SK-N-SH treated with all-trans-retinoic acid at 6 μM for 48 hours (cell line): ENCODE results near the gene KIR2DL3.

Experiments
- ATAC-seq: fragments of 200-7000 bp; cut with Tn5 transposase; 3 replicates; pipeline ENCODE4 v1.9.1; 2020; ENCODE audit warnings: mild to moderate bottlenecking, moderate library complexity
- ARNTL ChIP-seq: fragments of 450-650 bp; formaldehyde crosslinking; IDR thresholded peaks from 2 replicates; pipeline ENCODE4 v1.5.0; 2020; ENCODE audit warnings: low read depth, mild to moderate bottlenecking, moderate library complexity, borderline replicate concordance
- CSDC2 ChIP-seq: fragments of 250-450 bp; sonication (Bioruptor Pico); IDR thresholded peaks from 2 replicates; pipeline ENCODE4 v1.5.0; 2020; ENCODE audit warnings: mild to moderate bottlenecking, moderate library complexity
- ESRRG ChIP-seq: fragments of 250-450 bp; sonication (Bioruptor Pico); IDR thresholded peaks from 2 replicates; pipeline ENCODE4 v1.6.1; 2021; ENCODE audit warnings: mild to moderate bottlenecking
- ISL1 ChIP-seq: fragments of 250-450 bp; sonication (Bioruptor Pico); IDR thresholded peaks from 2 replicates; pipeline ENCODE4 v2.1.2; 2022; ENCODE audit warnings: mild to moderate bottlenecking, moderate library complexity
- OSR1 ChIP-seq: fragments of 250-450 bp; sonication (Bioruptor Pico); IDR thresholded peaks from 2 replicates; pipeline ENCODE4 v1.8.0; 2022; ENCODE audit warnings: moderate library complexity, mild to moderate bottlenecking, inconsistent platforms
- PATZ1 ChIP-seq: fragments of 250-450 bp; sonication (Bioruptor Pico); IDR thresholded peaks from 2 replicates; pipeline ENCODE4 v1.8.0; 2020; ENCODE audit warnings: mild to moderate bottlenecking, moderate library complexity, borderline replicate concordance
- POU6F1 ChIP-seq: fragments of 250-450 bp; sonication (Bioruptor Pico); IDR thresholded peaks from 2 replicates; pipeline ENCODE4 v1.8.0; 2021; ENCODE audit warnings: low read depth, mild to moderate bottlenecking, moderate library complexity, borderline replicate concordance
- PPARA ChIP-seq: fragments of 250-450 bp; sonication (Bioruptor Pico); IDR thresholded peaks from 2 replicates; pipeline ENCODE4 v1.5.0; 2020; ENCODE audit warnings: mild to moderate bottlenecking, borderline replicate concordance
- RARB ChIP-seq: fragments of 250-450 bp; sonication (Bioruptor Pico); IDR thresholded peaks from 2 replicates; pipeline ENCODE4 v1.8.0; 2021; ENCODE audit warnings: mild to moderate bottlenecking, moderate library complexity
- SNAI2 ChIP-seq: fragments of 250-450 bp; sonication (Bioruptor Pico); IDR thresholded peaks from 2 replicates; pipeline ENCODE4 v1.5.0; 2020; ENCODE audit warnings: mild to moderate bottlenecking, moderate library complexity
- TCF4 ChIP-seq: fragments of 250-450 bp; sonication (Bioruptor Pico); IDR thresholded peaks from 2 replicates; pipeline ENCODE4 v1.8.0; 2021; ENCODE audit warnings: mild to moderate bottlenecking, moderate library complexity, borderline replicate concordance
- TOX ChIP-seq: fragments of 250-450 bp; sonication (Bioruptor Pico); IDR thresholded peaks from 2 replicates; pipeline ENCODE4 v1.8.0; 2021; ENCODE audit warnings: mild to moderate bottlenecking, moderate library complexity, borderline replicate concordance
- ZC3H10 ChIP-seq: fragments of 250-450 bp; sonication (Bioruptor Pico); IDR thresholded peaks from 2 replicates; pipeline ENCODE4 v1.5.1; 2021; ENCODE audit warnings: mild to moderate bottlenecking, moderate library complexity
- ZFP3 ChIP-seq: fragments of 250-450 bp; sonication (Bioruptor Pico); IDR thresholded peaks from 2 replicates; pipeline ENCODE4 v1.5.0; 2020; ENCODE audit warnings: mild to moderate bottlenecking, moderate library complexity
- ZNF565 ChIP-seq: fragments of 450-650 bp; formaldehyde crosslinking; conservative IDR thresholded peaks from 2 replicates; pipeline ENCODE4 v1.5.0; 2020; ENCODE audit warnings: low read depth, mild to moderate bottlenecking, moderate library complexity
- ZNF70 ChIP-seq: fragments of 450-650 bp; formaldehyde crosslinking; IDR thresholded peaks from 2 replicates; pipeline ENCODE4 v1.5.0; 2020; ENCODE audit warnings: mild to moderate bottlenecking, moderate library complexity
- ZNF8 ChIP-seq: fragments of 450-650 bp; formaldehyde crosslinking; IDR thresholded peaks from 2 replicates; pipeline ENCODE4 v1.5.0; 2020; ENCODE audit warnings: mild to moderate bottlenecking, moderate library complexity
- TF ChIP-seq, protein P1 (sequence below): fragments of 250-450 bp; sonication (Bioruptor Pico); IDR thresholded peaks from 2 replicates; pipeline ENCODE4 v1.5.0; 2020; ENCODE audit warnings: mild to moderate bottlenecking, moderate library complexity
- TF ChIP-seq, protein P2 (sequence below): fragments of 250-450 bp; sonication (Bioruptor Pico); IDR thresholded peaks from 2 replicates; pipeline ENCODE4 v1.5.1; 2020; ENCODE audit warnings: low read depth, mild to moderate bottlenecking, moderate library complexity

The KIR2DL3 gene

GRCh38 chr19:54728167-54728566, 10.1 kb upstream of the KIR2DL3 start (continued):
- TF ChIP-seq, protein P1, sequence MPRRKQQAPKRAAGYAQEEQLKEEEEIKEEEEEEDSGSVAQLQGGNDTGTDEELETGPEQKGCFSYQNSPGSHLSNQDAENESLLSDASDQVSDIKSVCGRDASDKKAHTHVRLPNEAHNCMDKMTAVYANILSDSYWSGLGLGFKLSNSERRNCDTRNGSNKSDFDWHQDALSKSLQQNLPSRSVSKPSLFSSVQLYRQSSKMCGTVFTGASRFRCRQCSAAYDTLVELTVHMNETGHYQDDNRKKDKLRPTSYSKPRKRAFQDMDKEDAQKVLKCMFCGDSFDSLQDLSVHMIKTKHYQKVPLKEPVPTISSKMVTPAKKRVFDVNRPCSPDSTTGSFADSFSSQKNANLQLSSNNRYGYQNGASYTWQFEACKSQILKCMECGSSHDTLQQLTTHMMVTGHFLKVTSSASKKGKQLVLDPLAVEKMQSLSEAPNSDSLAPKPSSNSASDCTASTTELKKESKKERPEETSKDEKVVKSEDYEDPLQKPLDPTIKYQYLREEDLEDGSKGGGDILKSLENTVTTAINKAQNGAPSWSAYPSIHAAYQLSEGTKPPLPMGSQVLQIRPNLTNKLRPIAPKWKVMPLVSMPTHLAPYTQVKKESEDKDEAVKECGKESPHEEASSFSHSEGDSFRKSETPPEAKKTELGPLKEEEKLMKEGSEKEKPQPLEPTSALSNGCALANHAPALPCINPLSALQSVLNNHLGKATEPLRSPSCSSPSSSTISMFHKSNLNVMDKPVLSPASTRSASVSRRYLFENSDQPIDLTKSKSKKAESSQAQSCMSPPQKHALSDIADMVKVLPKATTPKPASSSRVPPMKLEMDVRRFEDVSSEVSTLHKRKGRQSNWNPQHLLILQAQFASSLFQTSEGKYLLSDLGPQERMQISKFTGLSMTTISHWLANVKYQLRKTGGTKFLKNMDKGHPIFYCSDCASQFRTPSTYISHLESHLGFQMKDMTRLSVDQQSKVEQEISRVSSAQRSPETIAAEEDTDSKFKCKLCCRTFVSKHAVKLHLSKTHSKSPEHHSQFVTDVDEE (CRISPR knock-in tag): no peak
- TF ChIP-seq ZFP3 (CRISPR knock-in tag): no peak
- no peak for TF ChIP-seq ISL1 (CRISPR knock-in tag)
- TF ChIP-seq RARB (CRISPR knock-in tag): no peak
- TF ChIP-seq ZNF8: no peak
- TF ChIP-seq TOX (CRISPR knock-in tag): no peak
- TF ChIP-seq ARNTL (CRISPR knock-in tag): no peak
- TF ChIP-seq SNAI2 (CRISPR knock-in tag): no peak
- no peak for TF ChIP-seq PATZ1 (CRISPR knock-in tag)
- no peak for TF ChIP-seq ZC3H10 (CRISPR knock-in tag)
- no peak for TF ChIP-seq TCF4 (CRISPR knock-in tag)
- TF ChIP-seq, all 23 proteins: peak for 0

- TF ChIP-seq TOX (CRISPR knock-in tag): no peak
- no peak for TF ChIP-seq ZFP3 (CRISPR knock-in tag)
- no peak for TF ChIP-seq TCF4 (CRISPR knock-in tag)
- TF ChIP-seq, protein P1 (CRISPR knock-in tag): no peak
- no peak for TF ChIP-seq ZNF70 (CRISPR knock-in tag)
- TF ChIP-seq ARNTL (CRISPR knock-in tag): no peak
- TF ChIP-seq CSDC2: no peak
- TF ChIP-seq, protein P2, sequence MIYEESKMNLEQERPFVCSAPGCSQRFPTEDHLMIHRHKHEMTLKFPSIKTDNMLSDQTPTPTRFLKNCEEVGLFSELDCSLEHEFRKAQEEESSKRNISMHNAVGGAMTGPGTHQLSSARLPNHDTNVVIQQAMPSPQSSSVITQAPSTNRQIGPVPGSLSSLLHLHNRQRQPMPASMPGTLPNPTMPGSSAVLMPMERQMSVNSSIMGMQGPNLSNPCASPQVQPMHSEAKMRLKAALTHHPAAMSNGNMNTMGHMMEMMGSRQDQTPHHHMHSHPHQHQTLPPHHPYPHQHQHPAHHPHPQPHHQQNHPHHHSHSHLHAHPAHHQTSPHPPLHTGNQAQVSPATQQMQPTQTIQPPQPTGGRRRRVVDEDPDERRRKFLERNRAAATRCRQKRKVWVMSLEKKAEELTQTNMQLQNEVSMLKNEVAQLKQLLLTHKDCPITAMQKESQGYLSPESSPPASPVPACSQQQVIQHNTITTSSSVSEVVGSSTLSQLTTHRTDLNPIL (CRISPR knock-in tag): no peak
- TF ChIP-seq SNAI2 (CRISPR knock-in tag): no peak
- no peak for TF ChIP-seq ZNF565 (CRISPR knock-in tag)
- no peak for TF ChIP-seq ZNF8
- TF ChIP-seq RARB (CRISPR knock-in tag): no peak
- TF ChIP-seq ESRRG (CRISPR knock-in tag): no peak
- no peak for TF ChIP-seq PPARA (CRISPR knock-in tag)
- no peak for TF ChIP-seq PATZ1 (CRISPR knock-in tag)
- ATAC-seq: no peak
These were observed 8.7 kb upstream of the KIR2DL3 start for GRCh38 chr19:54729416-54730188.

DNA sequence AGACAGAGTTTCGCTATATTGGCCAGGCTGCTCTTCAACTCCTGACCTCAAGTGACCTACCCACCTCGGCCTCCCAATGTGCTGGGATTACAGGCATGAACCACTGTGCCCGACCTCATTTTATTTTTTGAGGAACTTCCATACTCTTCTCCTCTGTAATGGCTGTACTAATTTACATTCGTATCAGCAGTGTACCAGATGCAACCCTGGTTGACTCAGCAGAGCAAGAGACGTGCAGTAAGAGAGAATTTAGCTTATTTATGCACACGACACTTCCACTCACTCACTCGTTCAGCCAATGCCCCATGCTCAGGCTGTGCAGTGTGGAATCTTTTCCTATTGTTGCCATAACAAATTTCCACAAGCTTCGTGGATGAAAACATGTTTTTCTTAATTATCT, 7.1 kb upstream of the KIR2DL3 start:
- no peak for TF ChIP-seq ZC3H10 (CRISPR knock-in tag)
- no peak for TF ChIP-seq ZNF70 (CRISPR knock-in tag)
- TF ChIP-seq PPARA (CRISPR knock-in tag): no peak
- no peak for TF ChIP-seq ISL1 (CRISPR knock-in tag)
- no peak for TF ChIP-seq OSR1 (CRISPR knock-in tag)
- no peak for TF ChIP-seq RARB (CRISPR knock-in tag)
- no peak for TF ChIP-seq POU6F1 (CRISPR knock-in tag)
- no peak for ATAC-seq
